DMS153 treated with DMSO at 0.1 percent for 48 hours (cell line): ENCODE data around the gene EPHX1.
"Not testable (repeated sequence)": the region's sequence is repeated elsewhere in the genome, so short reads cannot be mapped to it uniquely, and the experiment has no call there.

ENCODE experiments used
- DNase-seq: peaks from one replicate; lab custom pipeline; 2025; ENCODE audit not compliant: unreplicated experiment; lab: John Stamatoyannopoulos, UW

The EPHX1 gene

GRCh38 chr1:225809842-225810578 is at the start of gene EPHX1:
Gene EPHX1, plus strand, starts transcription at chr1:225810124. Its CDS starts 18,606 bp downstream, at chr1:225828730.
- DNase-seq = peak; percentile 87

DNA sequence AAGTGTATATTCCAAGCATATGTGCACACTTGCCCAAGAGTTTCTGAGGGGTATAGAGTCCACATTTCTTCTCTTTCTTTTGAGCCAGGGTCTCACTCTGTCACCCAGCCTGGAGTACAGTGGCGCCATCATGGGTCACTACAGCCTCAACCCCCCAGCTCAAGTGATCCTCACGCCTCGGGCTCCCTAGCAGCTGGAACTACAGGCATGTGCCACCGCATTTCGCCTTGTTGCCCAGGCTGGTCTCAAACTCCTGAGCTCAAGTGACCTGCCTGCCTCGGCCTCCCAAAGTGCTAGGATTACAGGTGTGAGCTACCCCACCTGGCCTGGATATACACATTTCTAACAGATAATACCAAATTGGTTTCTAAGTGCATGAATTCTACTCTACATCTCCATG is 49.4 kb upstream of the EPHX1 start:
- DNase-seq = no peak

DNA sequence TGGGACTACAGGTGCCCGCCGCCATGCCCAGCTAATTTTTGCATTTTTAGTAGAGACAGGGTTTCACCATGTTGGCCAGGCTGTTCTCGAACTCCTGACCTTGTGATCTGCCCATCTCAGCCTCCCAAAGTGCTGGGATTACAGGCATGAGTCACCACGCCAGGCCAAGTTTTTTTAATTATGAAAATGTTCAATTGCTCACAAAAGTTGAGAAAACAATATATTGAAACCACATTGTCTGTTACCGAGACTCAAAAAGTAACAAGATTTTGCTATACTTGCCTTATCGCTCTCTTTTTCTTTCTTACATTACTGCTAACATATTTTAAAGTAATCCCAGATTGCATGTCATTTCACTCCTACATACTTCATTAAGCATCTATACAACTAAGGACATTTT is 48.5 kb upstream of the EPHX1 start:
- DNase-seq = not testable (repeated sequence)

GRCh38 chr1:225762002-225762441 is 47.9 kb upstream of the EPHX1 start:
- DNase-seq = peak; percentile 38

- DNase-seq = no peak
These were observed 47.5 kb upstream of the EPHX1 start for GRCh38 chr1:225762444-225762843.

DNA sequence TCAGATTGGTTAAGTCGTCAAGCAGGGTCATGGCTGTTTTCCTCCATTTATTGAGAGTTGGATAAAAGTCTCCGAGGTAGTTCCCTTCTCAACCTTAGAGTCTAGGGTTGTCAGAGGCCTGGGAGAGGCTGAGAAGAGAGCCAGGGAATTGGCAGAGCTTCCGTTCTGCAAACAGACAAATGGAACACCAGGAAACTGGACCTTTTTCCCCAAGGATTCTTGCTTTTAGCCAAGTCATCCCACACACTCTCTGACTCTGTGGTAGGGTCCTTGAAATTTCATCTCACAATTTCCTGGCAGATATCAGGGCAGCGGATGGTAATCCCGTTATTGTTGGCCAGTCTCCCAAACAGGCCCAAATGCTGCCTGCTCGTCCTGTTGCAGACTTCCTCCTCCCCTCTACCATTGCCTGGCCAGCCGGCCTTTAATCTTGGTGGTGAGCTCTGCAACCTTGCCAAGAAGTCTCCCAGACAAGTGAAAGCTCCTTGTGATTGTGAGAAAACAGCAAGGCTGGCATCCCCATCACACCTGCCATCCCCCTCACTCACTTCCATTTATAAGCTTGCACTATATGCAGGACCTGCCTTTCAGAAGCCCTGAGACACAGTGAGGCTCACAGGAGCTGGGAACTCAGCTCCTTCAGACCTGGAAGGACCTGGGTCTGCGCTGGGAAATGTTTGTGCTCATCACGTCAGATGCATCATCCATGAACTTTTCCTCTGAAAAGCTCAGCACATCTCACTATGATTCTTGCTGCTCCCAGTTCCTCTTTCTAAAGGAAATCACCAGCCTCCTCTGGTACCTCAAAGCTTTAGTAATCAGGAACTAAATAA is 46.0 kb upstream of the EPHX1 start:
- no peak for DNase-seq

GRCh38 chr1:225765982-225766674 is 43.8 kb upstream of the EPHX1 start:
- DNase-seq = no peak

- no peak for DNase-seq
These were observed 42.8 kb upstream of the EPHX1 start for GRCh38 chr1:225766967-225767633.

DNA sequence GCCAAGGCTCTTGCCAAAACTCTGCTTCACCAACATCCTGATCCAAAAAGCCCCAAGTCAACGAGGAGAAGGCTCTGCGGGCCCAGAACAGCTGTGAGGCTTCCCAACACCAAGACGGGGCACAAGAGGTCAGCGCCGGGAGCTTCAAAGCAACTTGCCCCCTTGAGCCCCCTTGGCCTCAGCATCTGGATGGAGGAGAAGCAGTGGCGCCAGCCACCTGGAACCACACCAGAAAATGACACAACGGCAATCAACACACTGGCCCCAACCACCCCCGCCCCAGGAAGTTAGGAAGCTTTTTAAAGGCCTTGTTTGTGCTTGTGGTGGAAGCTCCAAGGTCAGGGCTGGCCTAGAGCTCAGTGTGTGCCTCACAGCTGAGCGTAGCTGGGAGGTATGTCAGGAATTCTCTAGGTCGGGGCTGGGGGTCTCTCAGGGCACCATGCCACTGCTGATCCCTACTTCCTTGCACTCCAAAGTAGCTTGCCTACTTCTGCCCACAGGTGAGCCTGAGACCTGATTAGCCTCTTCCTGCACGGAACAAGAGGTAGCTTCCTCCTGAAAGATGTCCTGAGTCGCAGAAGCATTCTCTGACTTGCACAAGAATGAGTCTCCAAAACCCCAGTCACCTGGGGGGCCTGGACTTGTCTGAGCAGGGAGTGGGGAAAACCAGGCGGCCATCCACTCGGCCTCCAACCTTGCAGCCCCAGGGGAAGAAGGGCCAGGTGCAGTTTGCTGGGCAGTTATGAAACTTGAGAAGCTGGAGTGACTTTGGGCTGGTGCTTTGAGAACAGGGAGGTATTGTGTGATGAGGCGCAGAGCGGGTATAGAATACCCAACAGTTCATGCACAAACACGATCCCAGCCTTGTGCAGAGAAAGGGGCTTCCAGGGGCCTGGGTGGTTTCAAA is 42.0 kb upstream of the EPHX1 start:
- DNase-seq = no peak

DNA sequence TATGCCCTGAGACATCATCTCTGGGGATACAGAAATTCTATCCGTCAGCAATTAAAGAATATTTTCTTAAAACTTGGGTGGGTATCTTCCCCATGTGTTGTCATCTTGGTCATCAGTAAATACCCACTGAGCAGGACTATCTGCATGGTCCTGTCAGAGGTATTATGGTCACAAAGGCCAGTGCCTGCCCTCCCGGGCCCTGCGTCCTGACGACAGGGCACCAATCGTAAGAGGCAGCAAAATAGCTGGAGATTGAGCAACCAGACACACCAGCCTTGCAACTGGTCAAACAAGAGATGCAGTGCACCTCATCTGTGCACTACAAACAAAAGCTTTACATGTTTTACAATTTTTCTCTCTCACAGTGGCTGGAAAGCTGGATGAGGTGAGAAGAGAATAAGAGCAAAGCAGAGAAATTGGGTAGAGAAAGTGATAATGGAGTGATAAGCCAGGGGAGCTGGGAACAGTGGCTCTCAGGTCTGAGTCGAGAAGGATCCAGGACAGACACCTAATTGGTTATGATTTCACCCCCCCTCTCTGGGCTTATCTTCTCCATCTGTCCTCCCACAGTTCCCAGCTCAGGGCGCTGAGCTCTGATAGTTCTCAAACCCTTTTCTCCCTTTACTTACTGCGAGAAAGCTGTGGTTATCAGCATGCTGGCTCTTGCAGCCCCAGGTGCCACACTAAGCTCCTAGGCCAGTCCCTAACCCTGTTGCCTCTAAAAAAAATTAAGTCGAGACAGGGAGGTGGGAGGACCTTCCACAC is 41.1 kb upstream of the EPHX1 start:
- no peak for DNase-seq

DNA sequence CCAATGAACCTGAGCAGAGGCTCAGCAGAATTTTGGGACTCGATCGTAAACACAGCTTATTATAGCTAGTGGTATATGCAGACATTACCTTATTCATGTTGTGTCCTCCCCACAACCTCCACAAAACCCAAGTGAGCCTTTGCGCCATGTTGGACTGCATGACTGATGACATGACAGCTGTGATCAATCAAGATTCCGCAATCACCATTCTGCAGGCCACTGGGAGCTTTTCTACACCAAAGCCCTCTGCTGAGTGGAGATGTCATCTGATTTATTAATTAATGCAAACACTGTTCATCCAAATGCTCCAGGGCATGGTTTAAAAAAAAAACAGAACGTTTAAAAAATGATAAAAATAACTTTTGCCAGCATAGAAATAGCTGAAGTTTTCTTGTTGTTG is 40.2 kb upstream of the EPHX1 start:
- no peak for DNase-seq

GRCh38 chr1:225770561-225771248 is 39.2 kb upstream of the EPHX1 start:
- no peak for DNase-seq

- DNase-seq = no peak
These were observed 38.1 kb upstream of the EPHX1 start for GRCh38 chr1:225771661-225772322.

- DNase-seq = peak; percentile 96
These were observed 37.6 kb upstream of the EPHX1 start for GRCh38 chr1:225772323-225772768.

DNA sequence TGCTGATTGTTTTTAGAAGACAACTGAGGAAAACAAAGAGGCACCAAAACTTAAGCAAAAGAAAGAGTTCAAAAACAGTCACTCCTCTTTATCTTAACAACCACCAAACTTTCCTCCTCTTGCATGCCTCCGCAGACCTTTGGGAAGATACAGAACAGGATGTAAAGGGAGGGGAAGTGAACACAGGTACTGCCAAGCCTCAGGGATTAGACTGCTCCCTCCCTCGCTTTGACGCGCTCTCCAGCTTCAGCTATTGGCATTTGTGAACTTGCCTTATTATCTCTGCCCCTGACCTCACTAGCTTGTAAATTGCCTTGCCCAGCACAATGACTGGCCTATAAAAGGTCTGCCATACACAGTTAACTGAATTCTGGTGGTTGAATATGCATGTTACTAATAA is 37.1 kb upstream of the EPHX1 start:
- no peak for DNase-seq

DNA sequence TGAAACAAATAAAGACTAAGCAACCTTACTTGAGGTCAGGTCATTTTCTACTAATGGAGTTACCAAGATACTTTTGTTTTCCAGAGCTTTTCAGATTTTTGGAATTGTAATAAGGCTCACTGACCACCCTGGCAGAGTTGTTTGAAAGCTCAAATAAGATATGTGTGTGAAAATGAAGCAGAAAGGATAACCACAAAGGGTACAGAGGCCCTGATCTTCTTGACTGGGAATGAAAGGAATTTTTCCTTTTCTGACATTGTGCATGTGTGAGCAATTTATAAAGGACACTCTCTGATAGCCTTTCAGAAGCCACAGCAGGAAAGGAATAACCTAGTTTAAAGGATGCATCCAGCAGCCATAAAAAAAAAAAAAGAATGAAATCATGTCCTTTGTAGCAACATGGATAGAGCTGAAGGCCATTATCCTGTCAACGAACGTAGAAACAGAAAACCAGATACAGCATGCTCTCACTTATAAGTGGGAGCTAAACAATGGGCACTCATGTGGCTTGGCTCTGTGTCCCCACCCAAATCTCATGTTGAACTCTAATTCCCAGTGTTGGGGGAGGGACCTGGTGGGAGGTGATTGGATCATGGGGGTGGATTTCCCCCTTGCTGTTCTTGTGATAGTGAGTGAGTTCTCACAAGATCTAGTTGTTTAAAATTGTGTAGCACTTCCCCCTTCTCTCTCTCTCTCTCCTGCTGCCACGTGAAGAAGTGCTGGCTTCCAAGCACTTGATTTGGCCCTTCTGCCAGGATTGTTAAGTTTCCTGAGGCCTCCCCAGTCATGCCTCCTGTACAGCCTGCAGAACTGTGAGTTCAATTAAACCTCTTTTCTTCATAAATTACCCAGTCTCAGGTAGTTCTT is 35.4 kb upstream of the EPHX1 start:
- no peak for DNase-seq

GRCh38 chr1:225776294-225776693 is 33.6 kb upstream of the EPHX1 start:
- no peak for DNase-seq
